ENCODE results near the gene TRPM8. TPM values are rescaled to one million over a fixed set of nuclear protein-coding genes. Genes with fewer than 3 reads are reported as not detected.
"Not testable (repeated sequence)": the region's sequence is repeated elsewhere in the genome, so short reads cannot be mapped to it uniquely, and the experiment has no call there.

The TRPM8 gene
- total and polyA plus RNA-seq, 2 donors from 2014 or later: 2.5 TPM; not detected in 1

DNA sequence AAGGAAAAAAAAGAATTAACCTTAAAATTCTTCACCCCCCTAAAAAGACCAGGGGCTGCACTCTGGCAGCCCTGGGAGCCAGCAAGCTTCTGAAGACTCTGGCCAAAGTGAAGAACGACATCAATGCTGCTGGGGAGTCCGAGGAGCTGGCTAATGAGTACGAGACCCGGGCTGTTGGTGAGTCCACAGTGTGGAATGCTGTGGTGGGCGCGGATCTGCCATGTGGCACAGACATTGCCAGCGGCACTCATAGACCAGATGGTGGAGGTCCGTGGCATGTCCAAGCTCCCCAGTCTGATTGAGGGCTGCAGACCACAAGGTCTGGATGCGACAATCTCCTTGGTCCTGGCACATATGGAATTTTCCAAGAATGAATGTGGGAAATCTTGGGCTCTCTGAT lies 47.4 kb downstream of the TRPM8 start:
- H3K4me3 ChIP-seq (ENCODE audit: low read length in 3 of 3): no peak overlapping the region
- H3K27me3 ChIP-seq (ENCODE audit: control insufficient read depth, insufficient read depth, low read length): no peaks in the 10 kb centered on the region
- H3K9me3 ChIP-seq (ENCODE audit: control insufficient read depth in 2 of 3, insufficient read depth in 1 of 3, low read length in 3 of 3): no peaks in the 10 kb centered on the region
- no peak overlapping the region for H3K27ac ChIP-seq (ENCODE audit: low read depth in 2 of 2, low read length in 2 of 2)
- no peak for FAIRE-seq
- intact Hi-C loops (cut with DNase I): no loop called here
- H3K9ac ChIP-seq (ENCODE audit: low read length in 3 of 3): no peak overlapping the region
- DNase-seq: no peak
- H3K4me1 ChIP-seq (ENCODE audit: control insufficient read depth in 2 of 3, insufficient read depth in 2 of 3, low read depth in 1 of 3, low read length in 3 of 3): no peaks in the 10 kb centered on the region
- no peaks in the 10 kb centered on the region for H3K36me3 ChIP-seq (ENCODE audit: control insufficient read depth in 2 of 3, insufficient read depth in 3 of 3, low read length in 3 of 3)
- TF ChIP-seq CTCF (IDR thresholded peaks at IDR 0.05; ENCODE audit: borderline replicate concordance, extremely low read depth, insufficient read depth): no peak

- Histone ChIP-seq H3K4me1 (ENCODE audit: control insufficient read depth in 2 of 3, insufficient read depth in 2 of 3, low read depth in 1 of 3, low read length in 3 of 3) (no peaks in the 10 kb centered on the region), H3K27ac (ENCODE audit: low read depth in 2 of 2, low read length in 2 of 2) (no peak overlapping the region), H3K27me3 (ENCODE audit: control insufficient read depth, insufficient read depth, low read length) (no peaks in the 10 kb centered on the region), H3K4me3 (ENCODE audit: low read length in 3 of 3) (no peak overlapping the region), H3K9ac (ENCODE audit: low read length in 3 of 3) (no peak overlapping the region), H3K9me3 (ENCODE audit: control insufficient read depth in 2 of 3, insufficient read depth in 1 of 3, low read length in 3 of 3) (no peaks in the 10 kb centered on the region), H3K36me3 (ENCODE audit: control insufficient read depth in 2 of 3, insufficient read depth in 3 of 3, low read length in 3 of 3) (no peaks in the 10 kb centered on the region)
- intact Hi-C loops (cut with DNase I): no loop called here
- FAIRE-seq: no peak
- DNase-seq: no peak
- TF ChIP-seq CTCF (IDR thresholded peaks at IDR 0.05; ENCODE audit: borderline replicate concordance, extremely low read depth, insufficient read depth): no peak
These were observed 47.9 kb downstream of the TRPM8 start for GRCh38 chr2:233965032-233965603.

GRCh38 chr2:233965646-233966045 lies 48.5 kb downstream of the TRPM8 start:
- DNase-seq; H3K27ac ChIP-seq (ENCODE audit: low read depth in 2 of 2, low read length in 2 of 2); H3K36me3 ChIP-seq (ENCODE audit: control insufficient read depth in 2 of 3, insufficient read depth in 3 of 3, low read length in 3 of 3); FAIRE-seq; H3K4me3 ChIP-seq (ENCODE audit: low read length in 3 of 3); H3K27me3 ChIP-seq (ENCODE audit: control insufficient read depth, insufficient read depth, low read length); H3K4me1 ChIP-seq (ENCODE audit: control insufficient read depth in 2 of 3, insufficient read depth in 2 of 3, low read depth in 1 of 3, low read length in 3 of 3); H3K9ac ChIP-seq (ENCODE audit: low read length in 3 of 3); H3K9me3 ChIP-seq (ENCODE audit: control insufficient read depth in 2 of 3, insufficient read depth in 1 of 3, low read length in 3 of 3); intact Hi-C loops (cut with DNase I): not testable (repeated sequence)

GRCh38 chr2:233966388-233966787 lies 49.2 kb downstream of the TRPM8 start:
- no peak for DNase-seq

More at GRCh38 chr2:233966388-233966787, 49.2 kb downstream of the TRPM8 start:
- Histone ChIP-seq H3K27me3 (ENCODE audit: control insufficient read depth, insufficient read depth, low read length) (no peaks in the 10 kb centered on the region), H3K9ac (ENCODE audit: low read length in 3 of 3) (no peak overlapping the region), H3K36me3 (ENCODE audit: control insufficient read depth in 2 of 3, insufficient read depth in 3 of 3, low read length in 3 of 3) (no peaks in the 10 kb centered on the region), H3K4me3 (ENCODE audit: low read length in 3 of 3) (no peak overlapping the region), H3K4me1 (ENCODE audit: control insufficient read depth in 2 of 3, insufficient read depth in 2 of 3, low read depth in 1 of 3, low read length in 3 of 3) (no peaks in the 10 kb centered on the region), H3K9me3 (ENCODE audit: control insufficient read depth in 2 of 3, insufficient read depth in 1 of 3, low read length in 3 of 3) (no peaks in the 10 kb centered on the region), H3K27ac (ENCODE audit: low read depth in 2 of 2, low read length in 2 of 2) (no peak overlapping the region)
- no peak for TF ChIP-seq CTCF (IDR thresholded peaks at IDR 0.05; ENCODE audit: borderline replicate concordance, extremely low read depth, insufficient read depth)
- no peak for FAIRE-seq
- intact Hi-C loops (cut with DNase I): no loop called here

Measured in kidney (tissue), 14 donors.